PC-3 (cell line): ENCODE results near the gene BORCS5.

Experiments used
- EZH2 ChIP-seq: fragments of 300-600 bp; sonication (generic); IDR thresholded peaks from one replicate; pipeline ENCODE4 v1.6.1; 2017; ENCODE audit warnings: antibody characterized with exemption, mild to moderate bottlenecking, low read length; ENCODE audit not compliant: unreplicated experiment
- EZH2phosphoT487 ChIP-seq: fragments of 300-600 bp; sonication (generic); IDR thresholded peaks from 2 replicates; pipeline ENCODE4 v1.6.1; 2018; ENCODE audit warnings: mild to moderate bottlenecking, antibody characterized with exemption, low read length, borderline replicate concordance
- TF ChIP-seq, protein P1 (sequence below): fragments of 300-600 bp; sonication (generic); conservative IDR thresholded peaks from 2 replicates; pipeline ENCODE4 v1.5.1; 2017; ENCODE audit warnings: antibody characterized with exemption, low read depth, mild to moderate bottlenecking, low read length

DNA sequence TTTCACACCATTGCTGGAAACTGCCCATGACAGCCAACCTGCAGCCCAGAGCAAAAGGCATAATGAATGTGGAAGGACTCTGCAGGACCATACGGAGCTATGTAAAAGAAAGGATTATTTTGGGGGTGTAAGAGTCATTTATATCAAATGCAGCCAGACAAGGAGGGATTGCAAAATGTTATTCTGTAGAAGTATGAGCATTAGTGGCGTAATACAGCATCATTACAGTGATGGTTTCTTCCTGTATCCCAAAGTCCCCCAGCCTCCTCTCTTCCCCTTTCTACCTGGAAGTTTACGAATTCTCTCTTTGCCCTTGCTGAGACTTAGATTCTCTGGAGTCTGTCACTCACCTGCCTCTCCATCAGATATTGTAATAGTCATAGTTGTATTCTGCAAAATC lies 89.9 kb downstream of the BORCS5 start:
- TF ChIP-seq, protein P1, sequence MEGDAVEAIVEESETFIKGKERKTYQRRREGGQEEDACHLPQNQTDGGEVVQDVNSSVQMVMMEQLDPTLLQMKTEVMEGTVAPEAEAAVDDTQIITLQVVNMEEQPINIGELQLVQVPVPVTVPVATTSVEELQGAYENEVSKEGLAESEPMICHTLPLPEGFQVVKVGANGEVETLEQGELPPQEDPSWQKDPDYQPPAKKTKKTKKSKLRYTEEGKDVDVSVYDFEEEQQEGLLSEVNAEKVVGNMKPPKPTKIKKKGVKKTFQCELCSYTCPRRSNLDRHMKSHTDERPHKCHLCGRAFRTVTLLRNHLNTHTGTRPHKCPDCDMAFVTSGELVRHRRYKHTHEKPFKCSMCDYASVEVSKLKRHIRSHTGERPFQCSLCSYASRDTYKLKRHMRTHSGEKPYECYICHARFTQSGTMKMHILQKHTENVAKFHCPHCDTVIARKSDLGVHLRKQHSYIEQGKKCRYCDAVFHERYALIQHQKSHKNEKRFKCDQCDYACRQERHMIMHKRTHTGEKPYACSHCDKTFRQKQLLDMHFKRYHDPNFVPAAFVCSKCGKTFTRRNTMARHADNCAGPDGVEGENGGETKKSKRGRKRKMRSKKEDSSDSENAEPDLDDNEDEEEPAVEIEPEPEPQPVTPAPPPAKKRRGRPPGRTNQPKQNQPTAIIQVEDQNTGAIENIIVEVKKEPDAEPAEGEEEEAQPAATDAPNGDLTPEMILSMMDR, result no peak
- TF ChIP-seq EZH2phosphoT487 (no peak), EZH2 (no peak)
